Measurements from ENCODE around the gene ADAMTSL1. TPM values are rescaled to one million over a fixed set of nuclear protein-coding genes. Genes with fewer than 3 reads are reported as not detected.

The ADAMTSL1 gene
- total RNA-seq, 1 donor from 2014 or later = 1.6 TPM

GRCh38 chr9:18824095-18824666 lies 350.2 kb downstream of the ADAMTSL1 start:
- FAIRE-seq = no peak
- Histone ChIP-seq H3K4me3 (ENCODE audit: low read depth, low read length) (no peak overlapping the region), H3K27me3 (ENCODE audit: control insufficient read depth, insufficient read depth, low read length) (peaks cover 1% of the 10 kb centered on the region), H3K36me3 (ENCODE audit: control insufficient read depth, insufficient read depth, low read length) (no peaks in the 10 kb centered on the region)
- DNase-seq (ENCODE audit: low read depth) = peak; percentile 2
- peak; percentile 52 for TF ChIP-seq CTCF (IDR thresholded peaks at IDR 0.05; ENCODE audit: insufficient read depth, low read length, severe bottlenecking)

- no peak for TF ChIP-seq CTCF (IDR thresholded peaks at IDR 0.05; ENCODE audit: insufficient read depth, low read length, severe bottlenecking)
- Histone ChIP-seq H3K4me3 (ENCODE audit: low read depth, low read length) (no peak overlapping the region), H3K27me3 (ENCODE audit: control insufficient read depth, insufficient read depth, low read length) (peaks cover 1% of the 10 kb centered on the region), H3K36me3 (ENCODE audit: control insufficient read depth, insufficient read depth, low read length) (no peaks in the 10 kb centered on the region)
- DNase-seq (ENCODE audit: low read depth) (no peak), FAIRE-seq (no peak)
Measured at GRCh38 chr9:18825656-18826170, 351.8 kb downstream of the ADAMTSL1 start.

- H3K27me3 ChIP-seq (ENCODE audit: control insufficient read depth, insufficient read depth, low read length) = peaks cover 1% of the 10 kb centered on the region
- DNase-seq (ENCODE audit: low read depth) (no peak), FAIRE-seq (peak; percentile 36)
- no peak for TF ChIP-seq CTCF (IDR thresholded peaks at IDR 0.05; ENCODE audit: insufficient read depth, low read length, severe bottlenecking)
- H3K36me3 ChIP-seq (ENCODE audit: control insufficient read depth, insufficient read depth, low read length) = no peaks in the 10 kb centered on the region
- no peak overlapping the region for H3K4me3 ChIP-seq (ENCODE audit: low read depth, low read length)
Measured at GRCh38 chr9:18826248-18826647, 352.3 kb downstream of the ADAMTSL1 start.

- FAIRE-seq (no peak), DNase-seq (ENCODE audit: low read depth) (no peak)
- peaks cover 1% of the 10 kb centered on the region for H3K27me3 ChIP-seq (ENCODE audit: control insufficient read depth, insufficient read depth, low read length)
- TF ChIP-seq CTCF (IDR thresholded peaks at IDR 0.05; ENCODE audit: insufficient read depth, low read length, severe bottlenecking) = no peak
- no peaks in the 10 kb centered on the region for H3K36me3 ChIP-seq (ENCODE audit: control insufficient read depth, insufficient read depth, low read length)
- H3K4me3 ChIP-seq (ENCODE audit: low read depth, low read length) = no peak overlapping the region
Measured at GRCh38 chr9:18829066-18829465, 355.1 kb downstream of the ADAMTSL1 start.

- Histone ChIP-seq H3K4me3 (ENCODE audit: low read depth, low read length) (no peak overlapping the region), H3K36me3 (ENCODE audit: control insufficient read depth, insufficient read depth, low read length) (no peaks in the 10 kb centered on the region), H3K27me3 (ENCODE audit: control insufficient read depth, insufficient read depth, low read length) (peaks cover 1% of the 10 kb centered on the region)
- FAIRE-seq (peak; percentile 72), DNase-seq (ENCODE audit: low read depth) (no peak)
- TF ChIP-seq CTCF (IDR thresholded peaks at IDR 0.05; ENCODE audit: insufficient read depth, low read length, severe bottlenecking) = no peak
Measured at GRCh38 chr9:18829873-18830272, 355.9 kb downstream of the ADAMTSL1 start.

Measured in bronchial epithelial cell (primary cell).